ENCODE measurements around the gene MAPK6. TPM values are rescaled to one million over a fixed set of nuclear protein-coding genes. Genes with fewer than 3 reads are reported as not detected.

Gene MAPK6
- total and polyA plus RNA-seq, 9 of the 15 experiments (the other 6 are each of a cell fraction or from before 2014, with no cell fraction given) = 28.5 to 97.1 (median 74.0) TPM

- TF ChIP-seq ZNF407 (IDR thresholded peaks at IDR 0.05; ENCODE audit: low read depth) (no peak), SP2 (IDR thresholded peaks at IDR 0.05; ENCODE audit: extremely low read depth, low read depth, low read length, poor library complexity, severe bottlenecking) (peak; percentile 58), E2F1 (CRISPR knock-in tag; IDR thresholded peaks at IDR 0.05) (0 out of 2 replicates have a peak, but pooled peaks have one; percentile 45), PHF8 (IDR thresholded peaks at IDR 0.05; ENCODE audit: borderline replicate concordance, low read length) (peak; percentile 89; the same call in 1 of the 2 replicates), ILF3 (IDR thresholded peaks at IDR 0.05; ENCODE audit: borderline replicate concordance) (peak; percentile 60; the same call in 1 of the 2 replicates), POLR2H (tag; IDR thresholded peaks at IDR 0.05; ENCODE audit: low read depth) (peak; percentile 81), GABPB1 (CRISPR knock-in tag; IDR thresholded peaks at IDR 0.05) (peak; percentile 63), ZFP36 (IDR thresholded peaks at IDR 0.05; ENCODE audit: low read depth, low read length, partially characterized antibody) (no peak), RBFOX2 (IDR thresholded peaks at IDR 0.05; ENCODE audit: low read depth, low read length) (peak; percentile 92), SP1 (CRISPR knock-in tag; IDR thresholded peaks at IDR 0.05) (peak; percentile 58), FOXP4 (CRISPR knock-in tag; IDR thresholded peaks at IDR 0.05; ENCODE audit: borderline replicate concordance) (peak; percentile 76; the same call in 1 of the 2 replicates), NCOA1 (IDR thresholded peaks at IDR 0.05; ENCODE audit: low read depth) (0 out of 2 replicates have a peak, but pooled peaks have one; percentile 54), MAFK (IDR thresholded peaks at IDR 0.05; ENCODE audit: low read length) (no peak; the same call in 1 of the 2 replicates)
Observed at GRCh38 chr15:51971375-51972133, 47.5 kb upstream of the MAPK6 start, which contains the start of gene LEO1 (continued).

All from K562 (cell line).